GM19240 (cell line): ENCODE data around the gene OBSCN.
"Not testable (repeated sequence)": the region's sequence is repeated elsewhere in the genome, so short reads cannot be mapped to it uniquely, and the experiment has no call there.

Experiments
- DNase-seq: peaks from one replicate; pipeline ENCODE4 v3.0.0; 2011; ENCODE audit warnings: low spot score; ENCODE audit not compliant: insufficient read length

OBSCN gene

GRCh38 chr1:228226956-228227791 is 19.3 kb downstream of the OBSCN start:
- DNase-seq: no peak

DNA sequence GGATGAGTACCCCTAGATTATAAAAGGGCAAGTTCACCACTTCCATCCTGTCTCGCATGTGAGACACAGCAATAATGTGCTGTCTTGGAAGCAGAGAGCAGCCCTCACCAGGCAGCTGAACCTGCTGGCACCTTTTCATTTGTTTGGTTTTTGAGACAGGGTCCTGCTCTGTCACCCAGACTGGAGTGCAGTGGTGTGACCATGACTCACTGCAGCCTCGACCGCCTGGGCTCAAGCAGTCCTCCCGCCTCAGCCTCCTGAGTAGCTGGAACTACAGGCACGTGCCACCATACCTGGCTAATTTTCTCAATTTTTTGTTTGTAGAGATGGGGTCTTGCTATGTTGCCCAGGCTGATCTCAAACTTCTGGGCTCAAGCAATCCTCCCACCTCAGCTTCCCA is 20.3 kb downstream of the OBSCN start:
- not testable (repeated sequence) for DNase-seq

- no peak for DNase-seq
Measured at GRCh38 chr1:228228601-228229074, 20.8 kb downstream of the OBSCN start.

DNA sequence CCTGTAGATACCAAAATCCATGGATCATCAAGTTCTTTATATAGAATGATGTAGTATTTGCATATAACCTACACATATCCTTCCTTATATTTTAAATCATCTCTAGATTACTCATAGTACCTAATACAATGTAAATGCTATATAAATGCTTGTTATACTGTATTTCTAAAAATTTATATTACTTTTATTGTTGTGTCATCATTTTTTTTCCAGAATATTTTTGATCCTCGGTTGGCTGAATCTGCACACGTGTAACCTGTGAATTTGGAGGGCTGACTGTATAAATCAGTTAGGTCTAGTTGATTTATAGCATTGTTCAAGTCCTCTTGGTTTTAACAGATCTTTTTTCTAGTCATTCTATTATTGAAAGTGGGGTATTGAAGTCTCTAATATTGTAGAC is 23.3 kb downstream of the OBSCN start:
- no peak for DNase-seq

DNA sequence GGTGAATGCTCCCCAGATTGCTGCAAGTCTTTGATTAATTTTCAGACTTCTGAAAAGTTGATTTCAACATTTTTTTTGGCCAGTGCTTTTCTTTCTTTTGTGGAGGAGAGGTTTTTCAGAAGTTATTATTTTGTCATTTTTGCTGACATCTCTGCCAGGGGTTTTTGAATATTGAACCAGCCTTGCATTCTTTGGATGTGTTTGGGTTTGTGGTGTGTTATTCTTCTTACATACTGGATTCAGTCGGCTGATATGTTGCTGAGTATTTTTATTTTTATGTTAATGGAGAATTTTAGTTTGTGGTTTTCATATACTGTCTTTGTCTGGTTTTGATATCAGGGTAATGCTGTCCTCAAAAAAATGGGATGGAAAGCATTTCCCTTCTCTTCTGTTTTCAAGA is 25.3 kb downstream of the OBSCN start:
- no peak for DNase-seq

DNA sequence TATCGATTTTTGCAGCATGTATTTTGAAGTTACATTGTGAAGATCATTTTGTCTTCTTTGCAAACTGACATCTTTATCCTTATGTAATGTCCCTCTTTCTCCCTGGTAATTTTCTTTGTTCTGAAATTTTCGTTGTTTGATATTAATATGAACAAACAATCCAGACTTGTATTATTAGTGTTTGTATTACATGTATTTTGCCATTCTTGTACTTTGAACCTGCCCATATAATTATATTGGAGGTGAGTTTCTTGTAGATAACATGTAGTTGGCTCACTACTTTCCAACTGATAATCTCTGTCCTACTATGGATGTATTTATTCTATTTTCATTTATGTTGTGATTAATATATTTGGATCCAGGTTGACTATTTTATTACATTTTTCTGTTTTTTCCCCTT is 27.1 kb downstream of the OBSCN start:
- no peak for DNase-seq

GRCh38 chr1:228236744-228237143 is 28.9 kb downstream of the OBSCN start:
- DNase-seq: no peak

GRCh38 chr1:228238007-228238406 is 30.2 kb downstream of the OBSCN start:
- DNase-seq: no peak

DNA sequence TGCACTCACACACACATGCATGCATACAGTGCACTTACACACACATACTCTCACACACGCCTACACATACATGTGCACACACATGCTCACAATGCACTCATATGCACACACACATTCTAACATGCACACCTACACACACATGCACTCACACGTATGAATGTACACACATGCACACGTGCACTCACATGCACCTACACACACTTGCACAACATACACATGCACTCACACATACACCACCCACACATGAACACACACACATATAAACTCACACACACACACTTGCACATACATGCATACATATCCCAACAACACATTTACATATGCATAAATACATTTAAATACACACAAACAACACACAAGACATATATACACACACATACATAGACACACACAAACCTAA is 30.6 kb downstream of the OBSCN start:
- no peak for DNase-seq

GRCh38 chr1:228240411-228241240 is 32.8 kb downstream of the OBSCN start:
- no peak for DNase-seq

GRCh38 chr1:228241259-228241658 is 33.4 kb downstream of the OBSCN start:
- DNase-seq: no peak

- no peak for DNase-seq
Measured at GRCh38 chr1:228242409-228242808, 34.6 kb downstream of the OBSCN start.

DNA sequence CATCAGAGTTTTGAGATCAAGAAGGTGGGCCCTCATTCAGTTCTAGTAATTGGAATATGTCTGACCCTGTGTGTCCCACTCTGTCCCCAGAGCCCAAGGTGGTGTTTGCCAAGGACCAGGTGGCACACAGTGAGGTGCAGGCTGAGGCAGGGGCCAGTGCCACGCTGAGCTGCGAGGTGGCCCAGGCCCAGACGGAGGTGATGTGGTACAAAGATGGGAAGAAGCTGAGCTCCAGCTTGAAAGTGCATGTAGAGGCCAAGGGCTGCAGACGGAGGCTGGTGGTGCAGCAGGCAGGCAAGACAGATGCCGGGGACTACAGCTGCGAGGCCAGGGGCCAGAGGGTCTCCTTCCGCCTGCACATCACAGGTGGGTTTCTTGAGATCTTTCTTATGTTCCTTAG is 35.2 kb downstream of the OBSCN start:
- no peak for DNase-seq

DNA sequence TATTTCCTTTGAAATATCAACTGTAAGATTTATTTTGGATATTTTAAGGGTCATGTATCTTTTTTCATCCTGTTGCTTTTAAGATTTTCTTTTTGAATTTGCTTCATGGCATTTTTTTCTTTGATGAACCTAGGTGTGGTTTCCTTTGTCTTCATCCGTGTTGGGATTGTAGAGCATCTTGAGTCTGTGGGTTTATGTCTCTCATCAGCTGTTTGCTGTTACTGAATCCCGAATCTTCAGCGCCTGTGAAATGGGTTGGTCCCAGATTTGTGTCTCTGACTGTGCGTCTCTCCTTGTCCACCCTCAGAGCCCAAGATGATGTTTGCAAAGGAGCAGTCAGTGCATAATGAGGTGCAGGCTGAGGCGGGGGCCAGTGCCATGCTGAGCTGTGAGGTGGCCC is 36.1 kb downstream of the OBSCN start:
- not testable (repeated sequence) for DNase-seq

GRCh38 chr1:228245111-228245510 is 37.3 kb downstream of the OBSCN start:
- no peak for DNase-seq

DNA sequence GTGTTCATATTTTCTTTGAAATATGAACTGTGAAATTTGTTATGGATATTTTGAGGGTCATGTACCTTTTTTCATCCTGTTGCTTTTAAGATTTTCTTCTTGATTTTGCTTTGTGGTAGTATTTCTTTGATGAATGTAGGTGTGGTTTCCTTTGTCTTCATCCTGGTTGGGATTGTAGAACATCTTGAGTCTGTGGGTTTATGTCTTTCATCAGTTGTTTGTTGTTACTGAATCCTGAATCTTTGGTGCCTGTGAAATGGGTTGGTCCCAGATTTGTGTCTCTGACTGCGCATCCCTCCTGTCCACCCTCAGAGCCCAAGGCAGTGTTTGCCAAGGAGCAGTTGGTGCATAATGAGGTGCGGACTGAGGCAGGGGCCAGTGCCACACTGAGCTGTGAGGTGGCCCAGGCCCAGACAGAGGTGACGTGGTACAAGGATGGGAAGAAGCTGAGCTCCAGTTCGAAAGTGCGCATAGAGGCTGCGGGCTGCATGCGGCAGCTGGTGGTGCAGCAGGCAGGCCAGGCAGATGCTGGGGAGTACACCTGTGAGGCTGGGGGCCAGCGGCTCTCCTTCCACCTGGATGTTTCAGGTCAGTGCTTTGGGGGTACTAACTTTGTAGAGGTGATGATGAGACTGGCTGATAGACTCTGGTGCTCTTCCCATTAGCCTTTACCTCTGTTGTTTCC is 38.5 kb downstream of the OBSCN start:
- no peak for DNase-seq

DNA sequence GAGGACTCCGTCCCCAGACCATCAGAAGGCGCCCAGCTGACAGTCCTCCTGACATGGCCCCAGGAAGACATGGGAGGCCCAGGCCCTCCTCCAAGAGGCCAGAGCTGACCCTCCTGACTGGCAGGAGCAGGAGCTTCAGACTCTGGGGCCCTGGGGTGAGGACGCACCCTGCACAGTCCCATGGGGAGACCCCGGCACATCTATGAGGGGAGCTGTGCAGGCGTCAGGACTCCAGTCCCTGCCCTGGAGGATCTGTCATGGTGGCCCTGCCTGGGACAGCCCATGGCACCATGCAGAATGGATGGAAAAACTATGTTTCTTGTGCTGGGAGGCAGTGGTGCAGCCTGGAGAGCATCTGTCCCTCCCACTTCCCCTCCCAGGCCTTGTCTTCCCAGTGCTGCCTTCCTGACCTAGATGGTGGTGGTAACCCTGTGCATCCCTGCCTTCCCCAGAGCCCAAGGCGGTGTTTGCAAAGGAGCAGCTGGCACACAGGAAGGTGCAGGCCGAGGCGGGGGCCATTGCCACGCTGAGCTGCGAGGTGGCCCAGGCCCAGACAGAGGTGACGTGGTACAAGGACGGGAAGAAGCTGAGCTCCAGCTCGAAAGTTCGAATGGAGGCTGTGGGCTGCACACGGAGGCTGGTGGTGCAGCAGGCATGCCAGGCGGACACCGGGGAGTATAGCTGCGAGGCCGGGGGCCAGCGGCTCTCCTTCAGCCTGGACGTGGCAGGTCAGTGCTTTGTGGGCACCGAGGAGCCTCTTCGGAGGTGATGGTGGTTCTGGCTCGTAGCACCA is 41.9 kb downstream of the OBSCN start:
- no peak for DNase-seq

GRCh38 chr1:228252476-228252875 is 44.6 kb downstream of the OBSCN start:
- not testable (repeated sequence) for DNase-seq

- no peak for DNase-seq
Measured at GRCh38 chr1:228256626-228257375, 49.0 kb downstream of the OBSCN start.

DNA sequence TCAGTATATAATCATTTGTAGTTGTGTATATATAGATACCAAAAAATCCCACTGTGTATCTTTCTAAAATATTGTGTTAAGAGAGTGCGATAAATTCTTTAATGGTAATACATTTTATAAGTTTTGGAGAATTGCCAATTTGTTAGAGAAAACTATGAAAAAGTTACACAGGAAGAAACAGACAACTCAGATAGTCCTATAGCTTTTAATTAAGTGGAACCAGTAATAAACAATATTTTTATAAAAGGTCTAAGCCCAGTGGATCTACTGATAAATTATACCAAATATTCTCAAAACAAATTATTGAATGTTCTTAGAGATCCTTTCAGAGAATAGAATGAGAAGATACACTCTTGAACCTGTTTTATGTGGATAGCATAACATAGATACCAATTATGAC is 50.6 kb downstream of the OBSCN start:
- no peak for DNase-seq
